HCT116 (cell line): ENCODE data around the gene MAP4K1.
"Not testable (repeated sequence)": the region's sequence is repeated elsewhere in the genome, so short reads cannot be mapped to it uniquely, and the experiment has no call there.

ENCODE experiments used
- CTCF ChIP-seq, 3 experiments: fragments of 200-600 bp in 1 of 3; sonication (generic) in 1 of 3; IDR thresholded peaks in 2 of 3; conservative IDR thresholded peaks in 1 of 3; 2 replicates each; pipeline ENCODE4 v1.5.1; 2012 to 2017; ENCODE audit warnings: low read depth in 2 of 3, low read length in 2 of 3, antibody characterized with exemption in 1 of 3, borderline replicate concordance in 1 of 3, control low read depth in 1 of 3, mild to moderate bottlenecking in 1 of 3, mixed read lengths in 1 of 3, mixed run types in 1 of 3, moderate library complexity in 1 of 3; ENCODE audit not compliant: insufficient read depth in 1 of 3
- EZH2 ChIP-seq: fragments of 200-600 bp; sonication (generic); IDR thresholded peaks from 2 replicates; pipeline ENCODE4 v1.6.1; 2017; ENCODE audit warnings: antibody characterized with exemption, mixed run types
- REST ChIP-seq: IDR thresholded peaks from 2 replicates; pipeline ENCODE4 v1.6.1; 2012; ENCODE audit warnings: low read depth
- ZNF274 ChIP-seq: fragments of 200-500 bp; sonication (Bioruptor generic); IDR thresholded peaks from 2 replicates; pipeline ENCODE4 v1.6.1; 2014; ENCODE audit warnings: mild to moderate bottlenecking, low read depth, low read length, inconsistent platforms

GRCh38 chr19:38553239-38553638 lies 64.5 kb downstream of the MAP4K1 start:
- not testable (repeated sequence) for TF ChIP-seq CTCF (IDR thresholded peaks at IDR 0.05 in 2 of 3, conservative IDR thresholded peaks at IDR 0.05 in 1 of 3; ENCODE audit: borderline replicate concordance in 1 of 3, insufficient read depth in 1 of 3, low read depth in 2 of 3, low read length in 2 of 3); REST; ZNF274; EZH2
